HG03159 (cell line): Measurements from ENCODE around the gene SMIM5.

Experiments used
- ATAC-seq: cut with Tn5 transposase; IDR thresholded peaks from one replicate; pipeline ENCODE4 v1.9.1; 2021; ENCODE audit warnings: mild to moderate bottlenecking, moderate library complexity; ENCODE audit not compliant: unreplicated experiment

SMIM5 gene

DNA sequence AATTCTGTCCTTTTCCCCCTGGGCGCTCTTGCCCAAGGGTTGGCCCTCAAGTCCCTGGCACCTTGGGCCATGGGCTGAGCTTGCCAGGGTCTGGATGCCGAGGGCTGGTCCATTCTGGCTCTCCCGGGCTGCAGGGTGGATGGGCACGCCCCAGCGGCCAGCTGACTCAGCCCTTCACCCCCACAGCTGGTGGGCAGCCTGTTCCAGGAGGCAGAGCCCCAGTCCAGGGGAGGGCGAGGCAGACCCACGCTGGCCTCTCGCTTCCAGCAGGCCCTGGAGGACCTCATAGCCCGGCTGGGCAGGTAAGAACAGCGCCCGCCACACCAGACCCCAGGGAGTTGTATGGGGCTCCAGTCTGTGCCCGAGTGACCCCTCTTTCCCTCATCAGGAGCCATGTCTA, 30.6 kb upstream of the SMIM5 start:
- ATAC-seq = no peak

DNA sequence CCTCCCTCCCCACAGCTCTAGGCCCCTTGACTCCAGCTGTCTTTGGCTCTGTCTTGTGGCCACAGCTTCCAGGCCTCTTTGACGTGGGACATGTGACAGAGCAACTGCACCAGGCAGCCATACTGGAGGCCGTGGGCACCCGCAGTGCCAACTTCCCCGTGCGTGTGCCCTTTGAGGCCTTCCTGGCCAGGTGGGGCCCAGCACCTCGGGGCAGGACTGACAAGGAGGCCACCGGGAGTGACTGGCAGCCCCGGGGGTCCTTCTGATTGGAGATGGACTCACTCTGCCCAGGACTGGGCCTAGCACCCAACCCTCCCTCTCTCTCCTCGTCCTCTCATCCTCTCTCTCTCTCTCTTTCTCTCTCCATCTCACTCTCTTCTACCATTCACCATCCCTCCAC, 30.1 kb upstream of the SMIM5 start:
- no peak for ATAC-seq

DNA sequence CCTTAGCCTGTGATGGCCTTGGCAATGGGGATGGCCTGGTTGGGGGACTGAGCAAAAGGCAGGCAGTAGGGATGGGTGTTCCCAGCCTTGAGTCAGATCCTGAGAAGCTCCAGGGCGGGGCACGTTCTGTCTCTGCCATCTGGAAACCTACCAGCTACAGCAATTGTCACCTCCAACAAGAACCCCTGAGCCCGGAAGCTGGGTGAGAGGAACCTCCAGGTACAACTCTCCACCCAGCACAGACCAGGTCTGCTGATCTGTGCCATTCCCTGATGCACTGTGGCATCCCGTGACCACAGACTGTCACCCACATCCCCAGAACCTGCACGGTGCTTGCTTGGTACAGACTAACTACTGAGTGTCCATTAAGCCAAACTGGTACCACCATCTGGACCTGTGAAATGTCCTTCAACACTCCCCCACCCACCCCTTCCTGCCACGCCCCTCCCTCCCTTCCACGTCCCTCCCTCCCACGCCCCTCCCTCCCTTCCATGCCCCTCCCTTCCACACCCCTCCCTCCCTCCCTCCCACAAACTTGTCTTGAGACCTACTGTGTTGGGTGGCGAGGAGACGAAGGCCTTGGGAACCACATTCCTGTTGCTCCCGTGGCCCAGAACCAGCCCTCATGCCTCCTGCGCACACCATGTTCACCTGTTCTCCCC, 29.1 kb upstream of the SMIM5 start:
- no peak for ATAC-seq

GRCh38 chr17:75605790-75606189, 27.4 kb upstream of the SMIM5 start:
- no peak for ATAC-seq

GRCh38 chr17:75607086-75607485, 26.1 kb upstream of the SMIM5 start:
- ATAC-seq = no peak

- no peak for ATAC-seq
Measured at GRCh38 chr17:75610103-75610984, 22.9 kb upstream of the SMIM5 start.

DNA sequence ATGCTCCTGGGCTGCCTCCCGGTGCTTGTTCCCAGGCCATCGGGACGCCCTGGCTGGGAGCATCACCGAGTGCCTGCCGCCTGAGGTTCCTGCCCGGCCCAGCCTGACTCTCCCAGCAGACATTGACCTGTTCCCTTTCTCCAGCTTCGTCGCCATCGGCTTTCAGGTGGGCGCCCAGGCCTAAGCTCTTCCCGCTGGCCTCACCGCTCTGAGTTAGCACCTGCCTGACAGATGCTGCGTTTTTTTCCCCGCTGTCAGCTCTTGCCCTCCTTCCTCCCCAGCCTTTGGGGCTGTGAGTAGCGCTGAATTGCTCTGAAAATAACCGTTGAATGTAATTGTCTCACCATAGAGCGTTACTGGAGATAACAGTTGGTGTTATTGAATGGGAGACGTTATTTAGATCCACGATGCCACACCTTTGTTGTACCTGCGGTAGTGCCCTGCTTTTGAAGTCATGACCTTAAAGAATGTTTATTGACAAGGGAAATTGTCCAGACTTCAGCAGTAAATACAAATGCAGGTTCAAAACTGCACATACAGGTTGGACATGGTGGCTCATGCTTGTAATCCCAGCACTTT, 21.3 kb upstream of the SMIM5 start:
- no peak for ATAC-seq

DNA sequence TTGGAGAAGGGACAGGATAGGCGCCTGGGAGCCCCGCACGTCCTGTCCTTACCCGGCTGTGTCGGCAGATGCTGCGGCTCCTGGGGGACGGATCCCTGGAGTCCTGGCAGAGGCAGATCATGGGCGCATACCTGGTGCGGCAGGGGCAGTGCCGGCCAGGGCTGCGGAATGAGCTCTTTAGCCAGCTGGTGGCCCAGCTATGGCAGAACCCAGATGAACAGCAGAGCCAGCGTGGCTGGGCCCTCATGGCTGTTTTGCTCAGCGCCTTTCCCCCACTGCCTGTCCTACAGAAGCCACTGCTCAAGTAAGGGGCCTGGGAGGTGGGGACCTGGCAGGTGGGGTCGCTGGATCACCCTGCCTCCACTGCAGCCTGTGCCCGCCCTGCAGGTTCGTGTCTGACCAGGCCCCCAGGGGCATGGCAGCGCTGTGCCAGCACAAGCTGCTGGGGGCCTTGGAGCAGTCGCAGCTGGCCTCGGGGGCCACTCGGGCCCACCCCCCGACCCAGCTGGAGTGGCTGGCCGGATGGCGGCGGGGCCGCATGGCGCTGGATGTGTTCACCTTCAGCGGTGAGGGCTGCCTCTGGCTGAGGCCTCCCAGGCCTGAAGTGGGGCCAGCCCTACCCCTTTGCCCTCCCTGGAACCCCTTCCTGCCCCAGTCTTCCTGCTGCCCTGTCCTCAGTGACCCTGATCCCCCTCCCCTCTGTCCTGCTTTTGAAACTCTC, 20.2 kb upstream of the SMIM5 start:
- ATAC-seq = no peak

DNA sequence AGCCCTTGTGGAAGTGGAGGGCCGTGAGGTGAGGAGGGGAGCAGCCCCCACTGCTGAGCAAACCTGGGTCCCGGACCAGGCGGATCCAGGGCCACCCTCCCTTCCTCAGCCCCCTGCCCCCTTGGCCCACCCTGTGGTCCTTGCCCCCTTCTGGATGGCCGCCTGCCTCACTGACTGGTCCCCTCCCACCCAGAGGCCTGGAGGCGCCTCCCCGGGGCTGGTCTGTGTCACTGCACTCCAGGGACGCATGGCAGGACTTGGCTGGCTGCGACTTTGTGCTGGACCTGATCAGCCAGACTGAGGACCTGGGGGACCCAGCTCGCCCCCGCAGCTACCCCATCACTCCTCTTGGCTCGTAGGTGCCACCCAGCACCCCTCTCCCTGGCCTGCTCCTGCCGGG, 19.2 kb upstream of the SMIM5 start:
- no peak for ATAC-seq

GRCh38 chr17:75614556-75615270, 18.5 kb upstream of the SMIM5 start:
- no peak for ATAC-seq

DNA sequence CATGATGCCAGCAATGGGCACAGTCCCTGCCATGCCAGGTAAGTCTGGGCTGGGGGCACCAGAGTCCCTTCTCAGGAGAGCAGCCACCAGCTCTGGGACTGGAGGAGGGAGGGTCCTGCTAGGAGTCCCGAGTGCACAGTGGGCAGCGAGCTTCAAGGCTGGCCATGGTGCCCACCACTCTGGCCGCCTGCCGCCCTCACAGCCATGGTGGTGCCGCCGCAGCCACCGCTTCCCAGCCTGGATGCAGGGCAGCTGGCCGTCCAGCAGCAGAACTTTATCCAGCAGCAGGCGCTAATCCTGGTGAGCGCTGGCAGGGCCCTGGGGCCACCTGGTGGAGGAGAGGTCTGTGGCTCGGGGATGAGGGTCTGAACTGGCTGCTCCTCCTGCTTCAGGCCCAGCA, 17.9 kb upstream of the SMIM5 start:
- no peak for ATAC-seq

DNA sequence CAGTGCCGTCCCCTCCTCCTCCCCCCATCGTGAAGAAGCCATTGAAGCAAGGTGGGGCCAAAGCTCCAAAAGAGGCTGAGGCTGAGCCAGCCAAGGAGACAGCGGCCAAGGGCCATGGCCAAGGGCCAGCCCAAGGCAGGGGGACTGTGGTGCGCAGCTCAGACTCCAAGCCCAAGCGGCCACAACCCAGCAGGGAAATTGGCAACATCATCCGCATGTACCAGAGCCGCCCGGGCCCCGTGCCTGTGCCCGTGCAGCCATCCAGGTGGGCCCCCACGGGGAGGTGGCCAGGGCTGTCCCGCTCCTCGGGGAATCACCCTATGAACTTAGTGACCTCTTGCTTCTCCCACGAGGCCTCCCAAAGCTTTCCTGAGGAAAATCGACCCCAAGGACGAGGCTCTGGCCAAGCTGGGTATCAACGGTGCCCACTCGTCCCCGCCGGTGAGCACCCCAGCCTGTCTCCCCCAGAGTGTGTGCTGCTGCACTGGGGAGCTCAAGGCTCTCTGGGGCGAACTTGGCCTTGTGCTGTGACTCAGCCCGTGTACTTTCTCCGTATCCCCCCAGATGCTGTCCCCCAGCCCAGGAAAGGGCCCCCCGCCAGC, 16.6 kb upstream of the SMIM5 start:
- ATAC-seq = no peak

- no peak for ATAC-seq
Measured at GRCh38 chr17:75617218-75617617, 16.0 kb upstream of the SMIM5 start.

GRCh38 chr17:75617675-75618074, 15.6 kb upstream of the SMIM5 start:
- ATAC-seq = no peak

DNA sequence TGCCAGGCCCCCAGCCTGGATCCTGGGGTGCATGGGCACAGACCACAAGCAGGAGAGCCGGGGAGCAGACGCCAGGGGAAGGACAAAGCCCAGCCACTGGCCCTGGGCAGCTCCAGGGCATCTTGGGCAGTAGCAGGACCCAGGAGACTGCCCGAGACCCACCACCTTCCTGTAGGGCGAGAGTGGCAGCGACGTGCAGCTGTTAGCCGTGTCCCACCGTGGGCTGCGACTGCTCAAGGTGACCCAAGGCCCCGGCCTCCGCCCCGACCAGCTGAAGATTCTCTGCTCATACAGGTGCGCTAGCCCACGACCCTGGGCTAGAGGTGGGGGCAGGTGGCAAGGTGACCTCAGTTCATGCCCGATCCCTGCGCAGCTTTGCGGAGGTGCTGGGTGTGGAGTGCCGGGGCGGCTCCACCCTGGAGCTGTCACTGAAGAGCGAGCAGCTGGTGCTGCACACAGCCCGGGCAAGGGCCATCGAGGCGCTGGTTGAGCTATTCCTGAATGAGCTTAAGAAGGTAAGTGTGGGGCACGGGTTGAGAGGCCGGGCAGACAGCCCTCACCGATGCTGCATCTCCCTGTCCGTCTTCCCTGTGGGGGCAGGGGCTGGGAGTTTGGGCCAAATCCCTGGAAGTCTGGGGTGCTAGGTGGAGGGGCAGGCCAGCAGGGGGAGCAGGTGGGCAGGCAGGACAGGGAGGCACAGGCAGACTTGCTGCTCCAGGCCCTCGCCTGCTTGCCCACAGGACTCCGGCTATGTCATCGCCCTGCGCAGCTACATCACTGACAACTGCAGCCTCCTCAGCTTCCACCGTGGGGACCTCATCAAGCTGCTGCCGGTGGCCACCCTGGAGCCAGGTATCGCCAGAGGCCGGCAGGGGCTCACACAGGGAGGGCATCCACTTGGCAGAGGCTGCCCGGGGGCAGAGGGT, 13.5 kb upstream of the SMIM5 start:
- no peak for ATAC-seq

GRCh38 chr17:75621489-75621888, 11.7 kb upstream of the SMIM5 start:
- no peak for ATAC-seq

GRCh38 chr17:75622076-75622475, 11.2 kb upstream of the SMIM5 start:
- ATAC-seq = no peak

GRCh38 chr17:75622771-75623273, 10.4 kb upstream of the SMIM5 start:
- ATAC-seq = no peak

DNA sequence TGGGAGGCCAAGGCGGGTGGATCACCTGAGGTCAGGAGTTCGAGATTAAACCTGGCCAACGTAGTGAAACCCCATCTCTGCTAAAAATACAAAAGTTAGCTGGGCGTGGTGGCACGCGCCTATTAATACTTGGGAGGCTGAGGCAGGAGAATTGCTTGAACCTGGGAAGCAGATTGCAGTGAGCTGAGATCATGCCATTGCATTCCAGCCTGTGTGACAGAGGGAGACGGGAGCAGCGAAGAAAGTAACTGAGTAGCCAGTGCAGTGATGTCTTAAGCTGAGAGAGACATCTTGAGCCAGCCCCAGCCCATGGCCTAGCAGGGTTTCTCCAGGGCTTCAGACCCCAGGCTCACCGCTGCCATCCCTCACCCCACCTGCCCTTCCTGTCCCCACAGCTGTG, 9.8 kb upstream of the SMIM5 start:
- no peak for ATAC-seq
